H1 (cell line): ENCODE results near the gene CSPG5. TPM values are rescaled to one million over a fixed set of nuclear protein-coding genes. Genes with fewer than 3 reads are reported as not detected.

ENCODE experiments used
- CTCF ChIA-PET: fragments of 300-600 bp; sonication (Branson Sonifier 250); formaldehyde crosslinking; loops from one replicate; lab custom pipeline; 2021; ENCODE audit not compliant: partially characterized antibody; lab: Charles Lee
- POLR2A ChIA-PET: fragments of 300-600 bp; sonication (Branson Sonifier 250); formaldehyde crosslinking; loops from one replicate; lab custom pipeline; 2021; ENCODE audit warnings: inconsistent platforms; ENCODE audit not compliant: partially characterized antibody; lab: Charles Lee
- DNase-seq, 2 experiments: peaks; one replicate each; pipeline versions ENCODE4 v3.0.0 to v3.0.0-alpha.2; 2010 to 2022; ENCODE audit warnings: low spot score in 2 of 2, low read depth in 1 of 2, mixed read lengths in 1 of 2
- FAIRE-seq: peaks from 2 replicates; lab custom pipeline; 2011; peaks lifted over from hg19 to GRCh38; lab: Jason Lieb, UNC
- H2AFZ ChIP-seq: 2 replicates; pipeline ENCODE4 v1.8.1; 2012; ENCODE audit warnings: low read length, inconsistent platforms
- H2AK5ac ChIP-seq: 2 replicates; pipeline ENCODE4 v1.6.1; 2013; ENCODE audit warnings: low read depth, low read length
- H2BK120ac ChIP-seq: replicated peaks from 2 replicates; pipeline ENCODE3; 2013; ENCODE audit warnings: low read depth, low read length, inconsistent platforms
- H2BK12ac ChIP-seq: 2 replicates; pipeline ENCODE4 v1.6.1; 2013; ENCODE audit warnings: low read depth, low read length
- H2BK15ac ChIP-seq: 2 replicates; pipeline ENCODE4 v1.6.1; 2013; ENCODE audit warnings: low read length
- H2BK20ac ChIP-seq: 2 replicates; pipeline ENCODE4 v1.6.1; 2013; ENCODE audit warnings: low read length
- H2BK5ac ChIP-seq: 2 replicates; pipeline ENCODE4 v1.6.1; 2013; ENCODE audit warnings: low read depth, low read length
- H3K14ac ChIP-seq: 2 replicates; pipeline ENCODE4 v1.6.1; 2013; ENCODE audit warnings: inconsistent platforms; ENCODE audit not compliant: insufficient read length
- H3K18ac ChIP-seq: 2 replicates; pipeline ENCODE4 v1.6.1; 2013; ENCODE audit warnings: low read length; ENCODE audit errors: extremely low read depth
- H3K23ac ChIP-seq: 2 replicates; pipeline ENCODE4 v1.6.1; 2013; ENCODE audit warnings: inconsistent platforms; ENCODE audit not compliant: insufficient read length
- H3K23me2 ChIP-seq: 2 replicates; pipeline ENCODE4 v1.6.1; 2013; ENCODE audit warnings: low read depth, low read length
- H3K27ac ChIP-seq: 2 replicates; pipeline ENCODE4 v1.6.1; 2011; ENCODE audit warnings: low read depth, low read length, inconsistent platforms
- H3K27me3 ChIP-seq, 4 experiments: replicated peaks in 1 of 4; 1 replicate in 1 of 4; 2 replicates in 3 of 4; pipeline versions ENCODE4 v1.6.1 to v1.8.1; 2011 to 2013; ENCODE audit warnings: low read length in 3 of 4, mild to moderate bottlenecking in 3 of 4, inconsistent platforms in 2 of 4, mixed read lengths in 2 of 4, moderate library complexity in 1 of 4; ENCODE audit not compliant: control insufficient read depth in 3 of 4, insufficient read depth in 3 of 4; ENCODE audit errors: extremely low read depth in 1 of 4
- H3K36me3 ChIP-seq, 4 experiments: 2 replicates each; pipeline versions ENCODE4 v1.6.1 to v1.8.1; 2011 to 2013; ENCODE audit warnings: mild to moderate bottlenecking in 4 of 4, low read length in 3 of 4, moderate library complexity in 2 of 4, control low read depth in 1 of 4, inconsistent platforms in 1 of 4; ENCODE audit not compliant: insufficient read depth in 4 of 4, control insufficient read depth in 2 of 4
- H3K4ac ChIP-seq: replicated peaks from 2 replicates; pipeline ENCODE3; 2013; ENCODE audit warnings: low read length, low read depth, mixed read lengths, inconsistent platforms; ENCODE audit not compliant: insufficient read length
- H3K4me1 ChIP-seq, 4 experiments: replicated peaks in 1 of 4; 1 replicate in 1 of 4; 2 replicates in 3 of 4; pipeline versions ENCODE4 v1.6.1 to v1.8.1; 2011 to 2013; ENCODE audit warnings: low read length in 3 of 4, inconsistent platforms in 2 of 4, mixed read lengths in 1 of 4; ENCODE audit not compliant: insufficient read depth in 4 of 4, control insufficient read depth in 3 of 4
- H3K4me2 ChIP-seq, 2 experiments: 2 replicates each; pipeline versions ENCODE4 v1.6.1 to v1.8.1; 2011 to 2013; ENCODE audit warnings: low read depth in 2 of 2, low read length in 2 of 2, control low read depth in 1 of 2, inconsistent platforms in 1 of 2, mild to moderate bottlenecking in 1 of 2; ENCODE audit not compliant: insufficient read depth in 1 of 2
- H3K4me3 ChIP-seq, 4 experiments: fragments of 200-600, 300-600 bp in 1 of 4; sonication (generic), shearing (Covaris generic), sonication (Bioruptor Twin) in 1 of 4; 2 replicates each; pipeline versions ENCODE4 v1.5.1 to v1.8.1; 2011 to 2016; ENCODE audit warnings: low read length in 4 of 4, low read depth in 3 of 4, control low read depth in 2 of 4, inconsistent platforms in 2 of 4, mild to moderate bottlenecking in 2 of 4, mixed read lengths in 1 of 4, moderate library complexity in 1 of 4; ENCODE audit not compliant: insufficient read depth in 2 of 4; ENCODE audit errors: extremely low read depth in 1 of 4
- H3K56ac ChIP-seq: replicated peaks from 2 replicates; pipeline ENCODE3; 2013; ENCODE audit warnings: low read depth, mild to moderate bottlenecking, mixed read lengths, low read length, inconsistent platforms; ENCODE audit not compliant: insufficient read length
- H3K79me1 ChIP-seq: 2 replicates; pipeline ENCODE4 v1.6.1; 2013; ENCODE audit warnings: low read depth, low read length, control low read depth
- H3K79me2 ChIP-seq, 2 experiments: 2 replicates each; pipeline versions ENCODE4 v1.6.1 to v1.8.1; 2012 to 2013; ENCODE audit warnings: low read length in 2 of 2, mild to moderate bottlenecking in 2 of 2, inconsistent platforms in 1 of 2; ENCODE audit not compliant: insufficient read depth in 2 of 2, control insufficient read depth in 1 of 2
- H3K9ac ChIP-seq, 4 experiments: replicated peaks in 1 of 4; 1 replicate in 1 of 4; 2 replicates in 3 of 4; pipeline versions ENCODE4 v1.6.1 to v1.8.1; 2011 to 2013; ENCODE audit warnings: low read depth in 3 of 4, low read length in 3 of 4, control low read depth in 2 of 4, mild to moderate bottlenecking in 2 of 4, moderate library complexity in 2 of 4, inconsistent platforms in 1 of 4; ENCODE audit errors: extremely low read depth in 1 of 4
- H3K9me3 ChIP-seq, 2 experiments: 2 replicates each; pipeline versions ENCODE4 v1.6.1 to v1.8.1; 2012 to 2013; ENCODE audit warnings: mild to moderate bottlenecking in 2 of 2, moderate library complexity in 2 of 2, control low read depth in 1 of 2, inconsistent platforms in 1 of 2, low read depth in 1 of 2, low read length in 1 of 2, mixed read lengths in 1 of 2; ENCODE audit not compliant: insufficient read depth in 2 of 2
- H4K20me1 ChIP-seq, 2 experiments: replicated peaks in 1 of 2; 2 replicates each; pipeline versions ENCODE3 to v1.8.1; 2011 to 2013; ENCODE audit warnings: inconsistent platforms in 2 of 2, low read length in 2 of 2, mild to moderate bottlenecking in 1 of 2; ENCODE audit not compliant: insufficient read depth in 2 of 2, control insufficient read depth in 1 of 2
- H4K5ac ChIP-seq: 2 replicates; pipeline ENCODE4 v1.6.1; 2013; ENCODE audit warnings: low read length, low read depth, mixed read lengths, inconsistent platforms; ENCODE audit not compliant: insufficient read length
- H4K8ac ChIP-seq: 2 replicates; pipeline ENCODE4 v1.8.0; 2013; ENCODE audit warnings: mild to moderate bottlenecking, moderate library complexity, low read length, inconsistent platforms; ENCODE audit not compliant: insufficient read depth; ENCODE audit errors: extremely low read depth
- H4K91ac ChIP-seq: replicated peaks from 2 replicates; pipeline ENCODE3; 2013; ENCODE audit warnings: low read length, mixed read lengths, inconsistent platforms; ENCODE audit not compliant: insufficient read length
- ATF2 ChIP-seq: IDR thresholded peaks from 2 replicates; pipeline ENCODE4 v1.6.1; 2012; ENCODE audit warnings: low read length, inconsistent platforms
- CHD2 ChIP-seq: IDR thresholded peaks from 2 replicates; pipeline ENCODE4 v1.6.1; 2012; ENCODE audit warnings: low read length, improper control_type of control experiment
- KDM1A ChIP-seq: fragments of 200-600, 300-600 bp; sonication (generic); IDR thresholded peaks from 2 replicates; pipeline ENCODE4 v1.7.1; 2016; ENCODE audit warnings: mild to moderate bottlenecking, low read length, borderline replicate concordance
- MAX ChIP-seq: IDR thresholded peaks from 2 replicates; pipeline ENCODE4 v1.6.1; 2012; ENCODE audit warnings: inconsistent platforms
- NANOG ChIP-seq: IDR thresholded peaks from 2 replicates; pipeline ENCODE4 v1.6.1; 2011; ENCODE audit warnings: low read length, low read depth, mild to moderate bottlenecking, inconsistent platforms; ENCODE audit not compliant: insufficient read depth, poor library complexity, severe bottlenecking
- PHF8 ChIP-seq: fragments of 200-600 bp; sonication (generic); conservative IDR thresholded peaks from 2 replicates; pipeline ENCODE4 v1.7.1; 2012; ENCODE audit warnings: low read depth, mild to moderate bottlenecking, inconsistent platforms, low read length, moderate library complexity
- RBBP5 ChIP-seq: IDR thresholded peaks from 2 replicates; pipeline ENCODE4 v1.7.1; 2012; ENCODE audit warnings: low read depth, mild to moderate bottlenecking, inconsistent platforms, low read length, moderate library complexity, borderline replicate concordance
- SIN3A ChIP-seq, 2 experiments: IDR thresholded peaks in 1 of 2; conservative IDR thresholded peaks in 1 of 2; 2 replicates each; pipeline ENCODE4 v1.6.1; 2011 to 2012; ENCODE audit warnings: low read length in 2 of 2, improper control_type of control experiment in 1 of 2, low read depth in 1 of 2, mild to moderate bottlenecking in 1 of 2
- SRF ChIP-seq: IDR thresholded peaks from 2 replicates; pipeline ENCODE4 v1.6.1; 2011; ENCODE audit warnings: mild to moderate bottlenecking, low read depth, low read length, moderate library complexity
- SUZ12 ChIP-seq: fragments of 200-600 bp; sonication (generic); IDR thresholded peaks from 2 replicates; pipeline ENCODE4 v1.6.1; 2012; ENCODE audit warnings: mild to moderate bottlenecking, inconsistent platforms, low read length, moderate library complexity, mixed read lengths
- TEAD4 ChIP-seq: IDR thresholded peaks from 2 replicates; pipeline ENCODE4 v1.6.1; 2012; ENCODE audit warnings: low read depth, low read length, inconsistent platforms, mixed read lengths
- WGBS, 2 experiments: shearing (Covaris generic) in 1 of 2; methylation state at CpG; one replicate each; pipeline versions ENCODE4 v1.1.6 to v1.1.7; 2013 to 2015; ENCODE audit warnings: low lambda C conversion rate in 2 of 2, mixed read lengths in 2 of 2, inconsistent platforms in 1 of 2, low coverage in 1 of 2, missing lambda C conversion rate in 1 of 2; ENCODE audit not compliant: insufficient replicate concordance in 2 of 2, insufficient coverage in 1 of 2, insufficient read length in 1 of 2; ENCODE audit errors: extremely low coverage in 1 of 2, missing lambda C conversion rate in 1 of 2; 5-methylcytosine and 5-hydroxymethylcytosine counted together
- polyA plus RNA-seq, 7 experiments: library from polyadenylated mRNA; depleted of rRNA in 3 of 7; stranded (reverse) in 5 of 7; unstranded in 2 of 7; fragments of >200 nt in 5 of 7; fragments of 200-250 nt in 2 of 7; gene quantifications; 1 replicate in 5 of 7; 2 replicates in 1 of 7; 4 replicates in 1 of 7; pipeline versions ENCODE4 v1.2.1 to v1.2.3, GENCODE V29; 2011 to 2013; ENCODE audit warnings: missing spikeins in 2 of 7, mixed read lengths in 2 of 7
- total RNA-seq: library from RNA; stranded (reverse); fragmentation: NEBNext Ultra II Directional; extraction: Animal tissue kit (Norgen Biotek cat#: 25700); gene quantifications from 2 replicates; pipeline ENCODE4 v1.2.1, GENCODE V29; 2021

The CSPG5 gene
- total and polyA plus RNA-seq, 2 of the 8 experiments (the other 6 are each of a cell fraction or from before 2014, with no cell fraction given) = 2.1 to 7.4 TPM

- CTCF ChIA-PET = interaction anchor here (0.7 to 1.3 kb wide), 2 partner anchors 11 to 163 kb away, joined by 3 read pairs; no protein-coding TSS in a partner anchor
- Histone ChIP-seq H3K23ac (no peak overlapping the region), H4K91ac (no peak overlapping the region), H3K36me3 (peaks cover 34 to 81% (median 60%) of the 10 kb centered on the region in 4 experiments), H2AFZ (no peak overlapping the region), H3K23me2 (no peaks in the 10 kb centered on the region), H2BK20ac (no peak overlapping the region), H3K4ac (no peak overlapping the region), H3K4me1 (no peaks in the 10 kb centered on the region), H3K27me3 (no peaks in the 10 kb centered on the region), H3K14ac (no peak overlapping the region), H4K5ac (no peak overlapping the region), H2BK5ac (no peak overlapping the region), H2BK15ac (no peak overlapping the region), H3K4me2 (no peak overlapping the region), H4K20me1 (peaks cover 0 to 5% of the 10 kb centered on the region in 2 experiments), H3K56ac (no peak overlapping the region), H3K27ac (no peak overlapping the region), H3K9ac (no peak overlapping the region), H4K8ac (no peak overlapping the region), H3K18ac (no peak overlapping the region), H3K4me3 (no peak overlapping the region), H2BK12ac (no peak overlapping the region), H3K79me2 (no peaks in the 10 kb centered on the region; a peak in 1 of 4 replicates), H3K9me3 (no peaks in the 10 kb centered on the region), H2BK120ac (no peak overlapping the region), H3K79me1 (no peaks in the 10 kb centered on the region), H2AK5ac (no peak overlapping the region)
- WGBS, 2 experiments = 90% methylated on average over 2 of the region's 2 CpGs; no CpG with 5 or more reads in 1 of the 2 experiments
- FAIRE-seq (no peak), DNase-seq (no peak)
- POLR2A ChIA-PET = interaction anchor here (0.9 kb wide), 1 partner anchor 9 kb away, joined by 3 read pairs; no protein-coding TSS in a partner anchor
- TF ChIP-seq ATF2 = no peak
- TF ChIP-seq PHF8 = no peak
- TF ChIP-seq CHD2 = no peak
- TF ChIP-seq SRF = no peak
- no peak for TF ChIP-seq RBBP5
- TF ChIP-seq KDM1A = no peak
- TF ChIP-seq NANOG = no peak
- TF ChIP-seq MAX = no peak
- no peak for TF ChIP-seq TEAD4
- no peak for TF ChIP-seq SIN3A (conservative IDR thresholded peaks at IDR 0.05 in 1 of 2, IDR thresholded peaks at IDR 0.05 in 1 of 2; ENCODE audit: low read depth in 1 of 2, low read length in 2 of 2)
- no peak for TF ChIP-seq SUZ12
Observed at GRCh38 chr3:47607335-47607734, 28.7 kb upstream of the CSPG5 start.
